GM12878 (cell line): ENCODE results near the gene REEP6. TPM values are rescaled to one million over a fixed set of nuclear protein-coding genes. Genes with fewer than 3 reads are reported as not detected.

Experiments
- ATAC-seq: fragments of 200-7000 bp; cut with Tn5 transposase; 3 replicates; pipeline ENCODE4 v1.9.1; 2020; ENCODE audit warnings: mild to moderate bottlenecking, moderate library complexity
- BruUV-seq: library from RNA; stranded (reverse); fragments of 400-500 nt; replicated peaks from 2 replicates; lab custom pipeline; 2021; lab: Mats Ljungman, UMichigan
- CTCF ChIA-PET: fragments of 300-600 bp; sonication (Branson Sonifier 250); formaldehyde crosslinking; extraction: SDS; loops from one replicate; lab custom pipeline; 2021; ENCODE audit warnings: inconsistent platforms; lab: Yijun Ruan, JAX
- POLR2A ChIA-PET: fragments of 350-600 bp; formaldehyde crosslinking; extraction: SDS; loops from one replicate; lab custom pipeline; 2021; ENCODE audit warnings: inconsistent platforms; lab: Charles Lee
- RAD21 ChIA-PET: fragments of 300-600 bp; sonication (Branson Sonifier 250); formaldehyde crosslinking; loops from one replicate; lab custom pipeline; 2023; ENCODE audit warnings: antibody characterized with exemption; ENCODE audit not compliant: unreplicated experiment; lab: Charles Lee
- SMC1A ChIA-PET: fragments of 300-600 bp; sonication (Branson Sonifier 250); formaldehyde crosslinking; loops from one replicate; lab custom pipeline; 2023; ENCODE audit not compliant: unreplicated experiment, uncharacterized antibody; lab: Charles Lee
- DNase-seq: peaks from one replicate; pipeline ENCODE4 v3.0.0-alpha.2; 2011; ENCODE audit warnings: low read depth, low spot score
- FAIRE-seq: peaks from 3 replicates; lab custom pipeline; 2011; peaks lifted over from hg19 to GRCh38; lab: Jason Lieb, UNC
- H2AFZ ChIP-seq: 2 replicates; pipeline ENCODE4 v1.6.0; 2011; ENCODE audit warnings: low read depth, low read length, control low read depth; ENCODE audit not compliant: control insufficient read depth
- H3K27ac ChIP-seq: 2 replicates; pipeline ENCODE4 v1.5.1; 2011; ENCODE audit warnings: control low read depth; ENCODE audit not compliant: control insufficient read depth, insufficient read depth
- H3K27me3 ChIP-seq, 2 experiments: replicated peaks in 1 of 2; 2 replicates each; pipeline versions ENCODE4 v1.6.0 to v1.6.1; 2011; ENCODE audit warnings: low read length in 1 of 2; ENCODE audit not compliant: control insufficient read depth in 2 of 2, insufficient read depth in 2 of 2
- H3K36me3 ChIP-seq, 2 experiments: 2 replicates each; pipeline ENCODE4 v1.5.1; 2011; ENCODE audit warnings: low read length in 1 of 2; ENCODE audit not compliant: control insufficient read depth in 2 of 2, insufficient read depth in 2 of 2
- H3K4me1 ChIP-seq: 2 replicates; pipeline ENCODE4 v1.6.1; 2011; ENCODE audit warnings: mild to moderate bottlenecking, low read length, moderate library complexity, mixed read lengths; ENCODE audit not compliant: control insufficient read depth, insufficient read depth
- H3K4me2 ChIP-seq: 2 replicates; pipeline ENCODE4 v1.6.0; 2011; ENCODE audit warnings: control low read depth; ENCODE audit not compliant: control insufficient read depth, insufficient read depth
- H3K4me3 ChIP-seq: fragments of 200-600 bp; sonication (generic); 2 replicates; pipeline ENCODE4 v1.5.1; 2016
- H3K79me2 ChIP-seq: 2 replicates; pipeline ENCODE4 v1.6.0; 2011; ENCODE audit warnings: low read length; ENCODE audit not compliant: control insufficient read depth, insufficient read depth
- H3K9ac ChIP-seq: 2 replicates; pipeline ENCODE4 v1.8.0; 2011; ENCODE audit warnings: low read length, control low read depth, mixed read lengths; ENCODE audit not compliant: control insufficient read depth, insufficient read depth
- H3K9me3 ChIP-seq: replicated peaks from 3 replicates; pipeline ENCODE4 v1.5.1; 2011; ENCODE audit warnings: mild to moderate bottlenecking, low read length; ENCODE audit not compliant: control insufficient read depth, insufficient read depth
- H4K20me1 ChIP-seq: 2 replicates; pipeline ENCODE4 v1.6.0; 2011; ENCODE audit not compliant: control insufficient read depth, insufficient read depth
- EP300 ChIP-seq, 2 experiments: fragments of 150-350 bp in 1 of 2; IDR thresholded peaks; 2 replicates each; pipeline ENCODE4 v1.6.1; 2011 to 2012; ENCODE audit warnings: low read depth in 2 of 2, low read length in 2 of 2, borderline replicate concordance in 1 of 2, improper control_type of control experiment in 1 of 2, inconsistent platforms in 1 of 2; ENCODE audit not compliant: control insufficient read depth in 1 of 2
- MTA3 ChIP-seq: IDR thresholded peaks from 2 replicates; pipeline ENCODE4 v1.6.1; 2012; ENCODE audit warnings: low read length, inconsistent platforms, borderline replicate concordance
- MXI1 ChIP-seq: fragments of 150-350 bp; IDR thresholded peaks from 2 replicates; pipeline ENCODE4 v1.6.1; 2011; ENCODE audit warnings: low read depth, mild to moderate bottlenecking, inconsistent platforms, low read length, improper control_type of control experiment
- PAX5 ChIP-seq: IDR thresholded peaks from 2 replicates; pipeline ENCODE4 v1.6.1; 2011; ENCODE audit warnings: low read depth, low read length, borderline replicate concordance
- POLR2A ChIP-seq: IDR thresholded peaks from 2 replicates; pipeline ENCODE4 v1.6.1; 2011; ENCODE audit warnings: low read depth, mild to moderate bottlenecking, low read length
- TBL1XR1 ChIP-seq: IDR thresholded peaks from 2 replicates; pipeline ENCODE4 v1.6.1; 2012; ENCODE audit warnings: low read depth, low read length, improper control_type of control experiment
- WGBS: methylation state at CpG from one replicate; pipeline ENCODE4 v1.1.6; 2016; ENCODE audit warnings: low lambda C conversion rate; ENCODE audit not compliant: insufficient replicate concordance, insufficient coverage; ENCODE audit errors: missing lambda C conversion rate; 5-methylcytosine and 5-hydroxymethylcytosine counted together
- in situ Hi-C: fragments of 300-500 bp; cut with MboI; formaldehyde crosslinking; loops from 9 replicates; pipeline ENCODE4 v1.14.3; 2018; ENCODE audit warnings: mixed read lengths
- intact Hi-C: fragments of 100-400 bp; cut with micrococcal nuclease; formaldehyde crosslinking; loops from one replicate; pipeline ENCODE4 v1.14.2; 2022; ENCODE audit not compliant: unreplicated experiment
- polyA plus RNA-seq, 11 experiments: library from polyadenylated mRNA; depleted of rRNA in 4 of 11; unstranded in 6 of 11; stranded (reverse) in 5 of 11; fragments of >200 nt; fragmentation: Nextera tagmentation in 4 of 11; fragmentation: Illumina TruSeq in 1 of 11; extraction: Ambion mirVana in 4 of 11; extraction: Trizol in 1 of 11; gene quantifications; 1 replicate in 1 of 11; 2 replicates in 10 of 11; pipeline versions ENCODE4 v1.2.1 to v1.2.3, GENCODE V29; 2011 to 2016; ENCODE audit warnings: inconsistent platforms in 2 of 11, missing spikeins in 2 of 11, low read depth in 1 of 11
- total RNA-seq, 4 experiments: library from RNA; depleted of rRNA in 3 of 4; stranded (reverse); fragments of >200 nt in 3 of 4; fragmentation: Illumina TruSeq in 1 of 4; extraction: Trizol in 1 of 4; gene quantifications; 2 replicates each; pipeline versions ENCODE4 v1.2.1 to v1.2.3, GENCODE V29; 2013 to 2021
- TF ChIP-seq, protein P1 (sequence below): IDR thresholded peaks from 2 replicates; pipeline ENCODE4 v1.6.1; 2011; ENCODE audit warnings: low read depth, mild to moderate bottlenecking, low read length, moderate library complexity, borderline replicate concordance; ENCODE audit errors: extremely low read depth
- TF ChIP-seq, protein P2 (sequence below): fragments of 450-650 bp; formaldehyde crosslinking; IDR thresholded peaks from 2 replicates; pipeline ENCODE4 v1.4.0; 2022; ENCODE audit warnings: mild to moderate bottlenecking, moderate library complexity

Gene REEP6
- total and polyA plus RNA-seq, 10 of the 15 experiments (the other 5 are each of a cell fraction or from before 2014, with no cell fraction given) = 0.06 to 1.1 (median 0.39) TPM; not detected in 2

DNA sequence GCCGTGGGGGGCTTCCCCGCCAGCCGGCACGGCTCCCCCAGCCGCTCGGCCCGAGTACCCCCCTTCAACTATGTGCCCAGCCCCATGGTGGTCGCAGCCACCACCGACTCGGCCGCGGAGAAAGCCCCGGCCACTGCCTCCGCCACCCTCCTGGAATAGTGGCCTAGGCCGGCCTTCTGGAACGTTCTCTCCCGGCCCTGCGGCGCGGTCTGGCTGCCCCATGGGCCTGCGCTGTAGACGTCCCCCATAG, 21.0 kb upstream of the REEP6 start:
- RAD21 ChIA-PET = no interaction called here
- no peak for TF ChIP-seq MTA3
- TF ChIP-seq POLR2A = peak; percentile 59; the same call in 1 of the 2 replicates
- TF ChIP-seq, protein P1, sequence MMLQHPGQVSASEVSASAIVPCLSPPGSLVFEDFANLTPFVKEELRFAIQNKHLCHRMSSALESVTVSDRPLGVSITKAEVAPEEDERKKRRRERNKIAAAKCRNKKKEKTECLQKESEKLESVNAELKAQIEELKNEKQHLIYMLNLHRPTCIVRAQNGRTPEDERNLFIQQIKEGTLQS = no peak
- no peak for TF ChIP-seq PAX5
- no peak for TF ChIP-seq TBL1XR1
- no peak for TF ChIP-seq MXI1
- TF ChIP-seq EP300 (IDR thresholded peaks at IDR 0.05; ENCODE audit: borderline replicate concordance in 1 of 2, control insufficient read depth in 1 of 2, low read depth in 2 of 2, low read length in 2 of 2) = no peak
- TF ChIP-seq, protein P2, sequence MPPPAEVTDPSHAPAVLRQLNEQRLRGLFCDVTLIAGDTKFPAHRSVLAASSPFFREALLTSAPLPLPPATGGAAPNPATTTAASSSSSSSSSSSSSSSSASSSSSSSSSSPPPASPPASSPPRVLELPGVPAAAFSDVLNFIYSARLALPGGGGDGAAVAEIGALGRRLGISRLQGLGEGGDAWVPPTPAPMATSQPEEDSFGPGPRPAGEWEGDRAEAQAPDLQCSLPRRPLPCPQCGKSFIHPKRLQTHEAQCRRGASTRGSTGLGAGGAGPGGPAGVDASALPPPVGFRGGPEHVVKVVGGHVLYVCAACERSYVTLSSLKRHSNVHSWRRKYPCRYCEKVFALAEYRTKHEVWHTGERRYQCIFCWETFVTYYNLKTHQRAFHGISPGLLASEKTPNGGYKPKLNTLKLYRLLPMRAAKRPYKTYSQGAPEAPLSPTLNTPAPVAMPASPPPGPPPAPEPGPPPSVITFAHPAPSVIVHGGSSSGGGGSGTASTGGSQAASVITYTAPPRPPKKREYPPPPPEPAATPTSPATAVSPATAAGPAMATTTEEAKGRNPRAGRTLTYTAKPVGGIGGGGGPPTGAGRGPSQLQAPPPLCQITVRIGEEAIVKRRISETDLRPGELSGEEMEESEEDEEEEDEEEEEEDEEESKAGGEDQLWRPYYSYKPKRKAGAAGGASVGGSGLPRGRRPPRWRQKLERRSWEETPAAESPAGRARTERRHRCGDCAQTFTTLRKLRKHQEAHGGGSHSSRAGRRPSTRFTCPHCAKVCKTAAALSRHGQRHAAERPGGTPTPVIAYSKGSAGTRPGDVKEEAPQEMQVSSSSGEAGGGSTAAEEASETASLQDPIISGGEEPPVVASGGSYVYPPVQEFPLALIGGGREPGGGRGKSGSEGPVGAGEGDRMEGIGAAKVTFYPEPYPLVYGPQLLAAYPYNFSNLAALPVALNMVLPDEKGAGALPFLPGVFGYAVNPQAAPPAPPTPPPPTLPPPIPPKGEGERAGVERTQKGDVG (CRISPR knock-in tag) = no peak
- TF ChIP-seq, all 136 proteins: peak for 1
- BruUV-seq = no TSS peak
- FAIRE-seq = no peak
- Histone ChIP-seq H3K27ac (no peak overlapping the region), H3K79me2 (no peaks in the 10 kb centered on the region), H3K9me3 (no peaks in the 10 kb centered on the region), H3K4me2 (peak overlapping the region; percentile 33; the same call in 1 of the 2 replicates), H3K4me3 (no peak overlapping the region), H4K20me1 (peaks cover 7% of the 10 kb centered on the region), H3K27me3 (peaks cover 10 to 27% of the 10 kb centered on the region in 2 experiments), H3K4me1 (peaks cover 7% of the 10 kb centered on the region), H3K36me3 (no peaks in the 10 kb centered on the region), H2AFZ (no peak overlapping the region), H3K9ac (no peak overlapping the region)
- ChIA-PET SMC1A (no interaction called here), POLR2A (no interaction called here), CTCF (no interaction called here)
- intact Hi-C loops (no loop called here), in situ Hi-C loops (no loop called here)
- 2% methylated on average over 21 of the region's 22 CpGs for WGBS
- ATAC-seq = no peak
- DNase-seq = no peak
